ENCODE data around the gene APBA2.

DNA sequence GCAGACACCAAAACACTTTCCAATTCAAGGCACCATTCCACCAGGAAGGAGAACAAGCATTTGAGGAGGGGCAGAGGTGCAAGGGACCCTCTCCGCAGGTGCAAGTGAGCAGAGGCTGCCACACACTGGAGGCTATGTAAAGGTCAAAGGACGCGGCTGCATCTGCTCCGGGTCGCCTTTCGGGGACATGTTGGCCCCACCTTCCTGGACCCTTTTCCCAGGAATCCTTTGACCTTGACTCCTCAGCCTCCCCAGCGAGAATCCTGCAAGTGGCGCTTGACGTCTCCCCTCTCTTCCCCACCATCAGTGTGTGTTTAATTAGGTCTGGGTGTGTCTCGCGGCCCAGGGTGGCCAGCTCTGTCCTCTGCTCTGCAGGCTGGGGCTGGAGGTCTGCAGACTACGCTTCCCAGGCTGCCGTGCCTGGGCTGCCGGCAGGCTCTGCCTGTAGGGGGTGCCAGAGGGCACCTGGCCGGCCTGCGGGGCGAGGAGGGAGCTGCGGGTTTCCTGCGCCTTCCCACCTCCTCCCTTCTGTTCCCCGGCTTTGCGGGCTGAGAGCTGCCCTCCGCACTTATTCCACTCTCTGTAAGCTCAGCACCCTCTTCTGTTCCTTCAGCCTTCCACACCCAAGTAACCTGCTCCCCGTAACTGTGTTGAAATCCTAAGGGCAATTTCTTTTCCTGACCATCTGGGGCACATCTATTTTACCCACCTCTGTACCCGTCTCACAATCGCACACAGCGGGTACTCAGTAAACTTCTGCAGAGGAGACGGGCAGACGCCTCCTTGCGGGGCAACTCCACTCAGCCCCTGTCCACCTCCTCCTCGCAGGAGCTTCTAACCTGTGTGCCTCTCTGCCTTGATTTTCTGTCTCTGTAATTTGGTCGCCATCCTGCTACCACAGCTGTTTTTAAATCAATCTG is 254.0 kb downstream of the APBA2 start:
- no peak for TF ChIP-seq GATA2 (IDR thresholded peaks at IDR 0.05; ENCODE audit: low read depth, low read length)
- no peak for TF ChIP-seq GATA3 (IDR thresholded peaks at IDR 0.05; ENCODE audit: low read depth, low read length)

All from SH-SY5Y (cell line).